ENCODE results near the gene CADPS. TPM values are rescaled to one million over a fixed set of nuclear protein-coding genes. Genes with fewer than 3 reads are reported as not detected.
A peak's percentile ranks its signal among the peaks of the same experiment; 100 is the strongest.

Gene CADPS
- total and polyA plus RNA-seq, 4 donors = 0.13 to 3.6 (median 0.49) TPM

GRCh38 chr3:62604751-62605351 lies 270.4 kb downstream of the CADPS start:
- H3K9me3 ChIP-seq (ENCODE audit: control insufficient read depth in 4 of 4, insufficient read depth in 3 of 4, low read length in 3 of 4) = no peaks in the 10 kb centered on the region
- ATAC-seq (ENCODE audit: insufficient read depth, low FRiP score) (no peak), DNase-seq (no peak)
- TF ChIP-seq CTCF (IDR thresholded peaks at IDR 0.05; ENCODE audit: control extremely low read depth, extremely low read depth) = no peak
- H3K4me3 ChIP-seq = no peak overlapping the region
- H3K27me3 ChIP-seq (ENCODE audit: control insufficient read depth in 3 of 3, insufficient read depth in 3 of 3, low read length in 2 of 3) = no peaks in the 10 kb centered on the region
- WGBS, 2 donors = 88 to 90% methylated on average over 1 of the region's 1 CpG
- H3K36me3 ChIP-seq (ENCODE audit: control insufficient read depth in 4 of 4, insufficient read depth in 4 of 4, low read length in 4 of 4) = no peaks in the 10 kb centered on the region
- no peak overlapping the region for H3K27ac ChIP-seq (ENCODE audit: low read depth in 1 of 2, low read length in 1 of 2)
- H3K9ac ChIP-seq (ENCODE audit: insufficient read depth in 1 of 2, low read length in 2 of 2) = no peak overlapping the region
- peaks cover 0 to 11% (median 3%) of the 10 kb centered on the region in 5 donors for H3K4me1 ChIP-seq (ENCODE audit: control insufficient read depth in 5 of 5, insufficient read depth in 5 of 5, low read length in 5 of 5)

- ATAC-seq (ENCODE audit: insufficient read depth, low FRiP score) (peak; percentile 15), DNase-seq (no peak)
- no peak overlapping the region for H3K9ac ChIP-seq (ENCODE audit: insufficient read depth in 1 of 2, low read length in 2 of 2)
- TF ChIP-seq CTCF (IDR thresholded peaks at IDR 0.05; ENCODE audit: control extremely low read depth, extremely low read depth) = no peak
- no peaks in the 10 kb centered on the region for H3K27me3 ChIP-seq (ENCODE audit: control insufficient read depth in 3 of 3, insufficient read depth in 3 of 3, low read length in 2 of 3)
- H3K27ac ChIP-seq (ENCODE audit: low read depth in 1 of 2, low read length in 1 of 2) = peak overlapping the region; percentile 5 to 10
- H3K4me1 ChIP-seq (ENCODE audit: control insufficient read depth in 5 of 5, insufficient read depth in 5 of 5, low read length in 5 of 5) = peaks cover 0 to 11% (median 3%) of the 10 kb centered on the region in 5 donors
- H3K4me3 ChIP-seq = no peak overlapping the region
- H3K36me3 ChIP-seq (ENCODE audit: control insufficient read depth in 4 of 4, insufficient read depth in 4 of 4, low read length in 4 of 4) = no peaks in the 10 kb centered on the region
- no peaks in the 10 kb centered on the region for H3K9me3 ChIP-seq (ENCODE audit: control insufficient read depth in 4 of 4, insufficient read depth in 3 of 4, low read length in 3 of 4)
- 38 to 45% methylated on average over 2 of the region's 2 CpGs for WGBS, 2 donors
These were observed 270.9 kb downstream of the CADPS start for GRCh38 chr3:62604298-62604697.

GRCh38 chr3:62602987-62603386 lies 272.2 kb downstream of the CADPS start:
- ATAC-seq (ENCODE audit: insufficient read depth, low FRiP score) (no peak), DNase-seq (no peak)
- Histone ChIP-seq H3K36me3 (ENCODE audit: control insufficient read depth in 4 of 4, insufficient read depth in 4 of 4, low read length in 4 of 4) (no peaks in the 10 kb centered on the region), H3K9me3 (ENCODE audit: control insufficient read depth in 4 of 4, insufficient read depth in 3 of 4, low read length in 3 of 4) (no peaks in the 10 kb centered on the region), H3K27ac (ENCODE audit: low read depth in 1 of 2, low read length in 1 of 2) (no peak overlapping the region), H3K27me3 (ENCODE audit: control insufficient read depth in 3 of 3, insufficient read depth in 3 of 3, low read length in 2 of 3) (no peaks in the 10 kb centered on the region), H3K9ac (ENCODE audit: insufficient read depth in 1 of 2, low read length in 2 of 2) (no peak overlapping the region), H3K4me1 (ENCODE audit: control insufficient read depth in 5 of 5, insufficient read depth in 5 of 5, low read length in 5 of 5) (peaks cover 0 to 11% (median 5%) of the 10 kb centered on the region in 5 donors), H3K4me3 (no peak overlapping the region)
- no peak for TF ChIP-seq CTCF (IDR thresholded peaks at IDR 0.05; ENCODE audit: control extremely low read depth, extremely low read depth)
- 77% methylated on average over 3 of the region's 3 CpGs for WGBS, 2 donors

Data from lung (tissue), 12 donors.